GM19372 (cell line): ENCODE measurements around the gene SAMD14.

ENCODE experiments used
- ATAC-seq: cut with Tn5 transposase; IDR thresholded peaks from one replicate; pipeline ENCODE4 v1.9.1; 2021; ENCODE audit warnings: mild to moderate bottlenecking, low read depth, moderate library complexity; ENCODE audit not compliant: unreplicated experiment

SAMD14 gene

GRCh38 chr17:50129728-50130558 lies at the start of gene SAMD14:
Gene SAMD14, minus strand, starts transcription at chr17:50130160. Its CDS starts 5,201 bp downstream, at chr17:50124959.
- ATAC-seq = no peak

- ATAC-seq = no peak
These were observed 48.2 kb upstream of the SAMD14 start for GRCh38 chr17:50177983-50178834.

GRCh38 chr17:50177476-50177875 lies 47.5 kb upstream of the SAMD14 start:
- no peak for ATAC-seq

- ATAC-seq = no peak
These were observed 46.8 kb upstream of the SAMD14 start for GRCh38 chr17:50176559-50177357.

- ATAC-seq = no peak
These were observed 45.3 kb upstream of the SAMD14 start for GRCh38 chr17:50175035-50175807.

- ATAC-seq = no peak
These were observed 44.5 kb upstream of the SAMD14 start for GRCh38 chr17:50174444-50174843.

GRCh38 chr17:50173335-50173941 lies 43.5 kb upstream of the SAMD14 start:
- no peak for ATAC-seq

- ATAC-seq = no peak
These were observed 43.0 kb upstream of the SAMD14 start for GRCh38 chr17:50172936-50173334.

GRCh38 chr17:50172130-50172529 lies 42.2 kb upstream of the SAMD14 start:
- no peak for ATAC-seq

GRCh38 chr17:50171371-50172071 lies 41.6 kb upstream of the SAMD14 start:
- ATAC-seq = no peak

- ATAC-seq = no peak
These were observed 40.9 kb upstream of the SAMD14 start for GRCh38 chr17:50170662-50171370.

GRCh38 chr17:50169881-50170459 lies 40.0 kb upstream of the SAMD14 start:
- no peak for ATAC-seq

- no peak for ATAC-seq
These were observed 39.3 kb upstream of the SAMD14 start for GRCh38 chr17:50169121-50169764.

GRCh38 chr17:50168319-50168718 lies 38.4 kb upstream of the SAMD14 start:
- ATAC-seq = no peak

- no peak for ATAC-seq
These were observed 37.4 kb upstream of the SAMD14 start for GRCh38 chr17:50167371-50167770.

- ATAC-seq = no peak
These were observed 36.7 kb upstream of the SAMD14 start for GRCh38 chr17:50166518-50167181.
